H1 (cell line): ENCODE measurements around the gene RPS6KA5. TPM values are rescaled to one million over a fixed set of nuclear protein-coding genes. Genes with fewer than 3 reads are reported as not detected.

Source experiments
- CTCF ChIA-PET: fragments of 300-600 bp; sonication (Branson Sonifier 250); formaldehyde crosslinking; loops from one replicate; lab custom pipeline; 2021; ENCODE audit not compliant: partially characterized antibody; lab: Charles Lee
- POLR2A ChIA-PET: fragments of 300-600 bp; sonication (Branson Sonifier 250); formaldehyde crosslinking; loops from one replicate; lab custom pipeline; 2021; ENCODE audit warnings: inconsistent platforms; ENCODE audit not compliant: partially characterized antibody; lab: Charles Lee
- DNase-seq, 2 experiments: peaks; one replicate each; pipeline versions ENCODE4 v3.0.0 to v3.0.0-alpha.2; 2010 to 2022; ENCODE audit warnings: low spot score in 2 of 2, low read depth in 1 of 2, mixed read lengths in 1 of 2
- FAIRE-seq: peaks from 2 replicates; lab custom pipeline; 2011; peaks lifted over from hg19 to GRCh38; lab: Jason Lieb, UNC
- H2AFZ ChIP-seq: 2 replicates; pipeline ENCODE4 v1.8.1; 2012; ENCODE audit warnings: low read length, inconsistent platforms
- H2AK5ac ChIP-seq: 2 replicates; pipeline ENCODE4 v1.6.1; 2013; ENCODE audit warnings: low read depth, low read length
- H2BK120ac ChIP-seq: replicated peaks from 2 replicates; pipeline ENCODE3; 2013; ENCODE audit warnings: low read depth, low read length, inconsistent platforms
- H2BK12ac ChIP-seq: 2 replicates; pipeline ENCODE4 v1.6.1; 2013; ENCODE audit warnings: low read depth, low read length
- H2BK15ac ChIP-seq: 2 replicates; pipeline ENCODE4 v1.6.1; 2013; ENCODE audit warnings: low read length
- H2BK20ac ChIP-seq: 2 replicates; pipeline ENCODE4 v1.6.1; 2013; ENCODE audit warnings: low read length
- H2BK5ac ChIP-seq: 2 replicates; pipeline ENCODE4 v1.6.1; 2013; ENCODE audit warnings: low read depth, low read length
- H3K14ac ChIP-seq: 2 replicates; pipeline ENCODE4 v1.6.1; 2013; ENCODE audit warnings: inconsistent platforms; ENCODE audit not compliant: insufficient read length
- H3K18ac ChIP-seq: 2 replicates; pipeline ENCODE4 v1.6.1; 2013; ENCODE audit warnings: low read length; ENCODE audit errors: extremely low read depth
- H3K23ac ChIP-seq: 2 replicates; pipeline ENCODE4 v1.6.1; 2013; ENCODE audit warnings: inconsistent platforms; ENCODE audit not compliant: insufficient read length
- H3K23me2 ChIP-seq: 2 replicates; pipeline ENCODE4 v1.6.1; 2013; ENCODE audit warnings: low read depth, low read length
- H3K27ac ChIP-seq: 2 replicates; pipeline ENCODE4 v1.6.1; 2011; ENCODE audit warnings: low read depth, low read length, inconsistent platforms
- H3K27me3 ChIP-seq, 4 experiments: replicated peaks in 1 of 4; 1 replicate in 1 of 4; 2 replicates in 3 of 4; pipeline versions ENCODE4 v1.6.1 to v1.8.1; 2011 to 2013; ENCODE audit warnings: low read length in 3 of 4, mild to moderate bottlenecking in 3 of 4, inconsistent platforms in 2 of 4, mixed read lengths in 2 of 4, moderate library complexity in 1 of 4; ENCODE audit not compliant: control insufficient read depth in 3 of 4, insufficient read depth in 3 of 4; ENCODE audit errors: extremely low read depth in 1 of 4
- H3K36me3 ChIP-seq, 4 experiments: 2 replicates each; pipeline versions ENCODE4 v1.6.1 to v1.8.1; 2011 to 2013; ENCODE audit warnings: mild to moderate bottlenecking in 4 of 4, low read length in 3 of 4, moderate library complexity in 2 of 4, control low read depth in 1 of 4, inconsistent platforms in 1 of 4; ENCODE audit not compliant: insufficient read depth in 4 of 4, control insufficient read depth in 2 of 4
- H3K4ac ChIP-seq: replicated peaks from 2 replicates; pipeline ENCODE3; 2013; ENCODE audit warnings: low read length, low read depth, mixed read lengths, inconsistent platforms; ENCODE audit not compliant: insufficient read length
- H3K4me1 ChIP-seq, 4 experiments: replicated peaks in 1 of 4; 1 replicate in 1 of 4; 2 replicates in 3 of 4; pipeline versions ENCODE4 v1.6.1 to v1.8.1; 2011 to 2013; ENCODE audit warnings: low read length in 3 of 4, inconsistent platforms in 2 of 4, mixed read lengths in 1 of 4; ENCODE audit not compliant: insufficient read depth in 4 of 4, control insufficient read depth in 3 of 4
- H3K4me2 ChIP-seq, 2 experiments: 2 replicates each; pipeline versions ENCODE4 v1.6.1 to v1.8.1; 2011 to 2013; ENCODE audit warnings: low read depth in 2 of 2, low read length in 2 of 2, control low read depth in 1 of 2, inconsistent platforms in 1 of 2, mild to moderate bottlenecking in 1 of 2; ENCODE audit not compliant: insufficient read depth in 1 of 2
- H3K4me3 ChIP-seq, 4 experiments: fragments of 200-600, 300-600 bp in 1 of 4; sonication (generic), shearing (Covaris generic), sonication (Bioruptor Twin) in 1 of 4; 2 replicates each; pipeline versions ENCODE4 v1.5.1 to v1.8.1; 2011 to 2016; ENCODE audit warnings: low read length in 4 of 4, low read depth in 3 of 4, control low read depth in 2 of 4, inconsistent platforms in 2 of 4, mild to moderate bottlenecking in 2 of 4, mixed read lengths in 1 of 4, moderate library complexity in 1 of 4; ENCODE audit not compliant: insufficient read depth in 2 of 4; ENCODE audit errors: extremely low read depth in 1 of 4
- H3K56ac ChIP-seq: replicated peaks from 2 replicates; pipeline ENCODE3; 2013; ENCODE audit warnings: low read depth, mild to moderate bottlenecking, mixed read lengths, low read length, inconsistent platforms; ENCODE audit not compliant: insufficient read length
- H3K79me1 ChIP-seq: 2 replicates; pipeline ENCODE4 v1.6.1; 2013; ENCODE audit warnings: low read depth, low read length, control low read depth
- H3K79me2 ChIP-seq, 2 experiments: 2 replicates each; pipeline versions ENCODE4 v1.6.1 to v1.8.1; 2012 to 2013; ENCODE audit warnings: low read length in 2 of 2, mild to moderate bottlenecking in 2 of 2, inconsistent platforms in 1 of 2; ENCODE audit not compliant: insufficient read depth in 2 of 2, control insufficient read depth in 1 of 2
- H3K9ac ChIP-seq, 4 experiments: replicated peaks in 1 of 4; 1 replicate in 1 of 4; 2 replicates in 3 of 4; pipeline versions ENCODE4 v1.6.1 to v1.8.1; 2011 to 2013; ENCODE audit warnings: low read depth in 3 of 4, low read length in 3 of 4, control low read depth in 2 of 4, mild to moderate bottlenecking in 2 of 4, moderate library complexity in 2 of 4, inconsistent platforms in 1 of 4; ENCODE audit errors: extremely low read depth in 1 of 4
- H3K9me3 ChIP-seq, 2 experiments: 2 replicates each; pipeline versions ENCODE4 v1.6.1 to v1.8.1; 2012 to 2013; ENCODE audit warnings: mild to moderate bottlenecking in 2 of 2, moderate library complexity in 2 of 2, control low read depth in 1 of 2, inconsistent platforms in 1 of 2, low read depth in 1 of 2, low read length in 1 of 2, mixed read lengths in 1 of 2; ENCODE audit not compliant: insufficient read depth in 2 of 2
- H4K20me1 ChIP-seq, 2 experiments: replicated peaks in 1 of 2; 2 replicates each; pipeline versions ENCODE3 to v1.8.1; 2011 to 2013; ENCODE audit warnings: inconsistent platforms in 2 of 2, low read length in 2 of 2, mild to moderate bottlenecking in 1 of 2; ENCODE audit not compliant: insufficient read depth in 2 of 2, control insufficient read depth in 1 of 2
- H4K5ac ChIP-seq: 2 replicates; pipeline ENCODE4 v1.6.1; 2013; ENCODE audit warnings: low read length, low read depth, mixed read lengths, inconsistent platforms; ENCODE audit not compliant: insufficient read length
- H4K8ac ChIP-seq: 2 replicates; pipeline ENCODE4 v1.8.0; 2013; ENCODE audit warnings: mild to moderate bottlenecking, moderate library complexity, low read length, inconsistent platforms; ENCODE audit not compliant: insufficient read depth; ENCODE audit errors: extremely low read depth
- H4K91ac ChIP-seq: replicated peaks from 2 replicates; pipeline ENCODE3; 2013; ENCODE audit warnings: low read length, mixed read lengths, inconsistent platforms; ENCODE audit not compliant: insufficient read length
- NANOG ChIP-seq: IDR thresholded peaks from 2 replicates; pipeline ENCODE4 v1.6.1; 2011; ENCODE audit warnings: low read length, low read depth, mild to moderate bottlenecking, inconsistent platforms; ENCODE audit not compliant: insufficient read depth, poor library complexity, severe bottlenecking
- POU5F1 ChIP-seq: IDR thresholded peaks from 2 replicates; pipeline ENCODE4 v1.6.1; 2011; ENCODE audit warnings: low read depth, mild to moderate bottlenecking, low read length, moderate library complexity
- SIRT6 ChIP-seq: IDR thresholded peaks from one replicate; pipeline ENCODE4 v1.7.1; 2012; ENCODE audit warnings: low read length, inconsistent platforms
- USF2 ChIP-seq: IDR thresholded peaks from 2 replicates; pipeline ENCODE4 v1.6.1; 2011; ENCODE audit warnings: low read length, improper control_type of control experiment
- WGBS, 2 experiments: shearing (Covaris generic) in 1 of 2; methylation state at CpG; one replicate each; pipeline versions ENCODE4 v1.1.6 to v1.1.7; 2013 to 2015; ENCODE audit warnings: low lambda C conversion rate in 2 of 2, mixed read lengths in 2 of 2, inconsistent platforms in 1 of 2, low coverage in 1 of 2, missing lambda C conversion rate in 1 of 2; ENCODE audit not compliant: insufficient replicate concordance in 2 of 2, insufficient coverage in 1 of 2, insufficient read length in 1 of 2; ENCODE audit errors: extremely low coverage in 1 of 2, missing lambda C conversion rate in 1 of 2; 5-methylcytosine and 5-hydroxymethylcytosine counted together
- polyA plus RNA-seq, 7 experiments: library from polyadenylated mRNA; depleted of rRNA in 3 of 7; stranded (reverse) in 5 of 7; unstranded in 2 of 7; fragments of >200 nt in 5 of 7; fragments of 200-250 nt in 2 of 7; gene quantifications; 1 replicate in 5 of 7; 2 replicates in 1 of 7; 4 replicates in 1 of 7; pipeline versions ENCODE4 v1.2.1 to v1.2.3, GENCODE V29; 2011 to 2013; ENCODE audit warnings: missing spikeins in 2 of 7, mixed read lengths in 2 of 7
- total RNA-seq: library from RNA; stranded (reverse); fragmentation: NEBNext Ultra II Directional; extraction: Animal tissue kit (Norgen Biotek cat#: 25700); gene quantifications from 2 replicates; pipeline ENCODE4 v1.2.1, GENCODE V29; 2021

The RPS6KA5 gene
- total and polyA plus RNA-seq, 2 of the 8 experiments (the other 6 are each of a cell fraction or from before 2014, with no cell fraction given) = 0.85 to 3.1 TPM

GRCh38 chr14:90897022-90897421 lies 163.4 kb downstream of the RPS6KA5 start:
- H4K20me1 ChIP-seq = no peaks in the 10 kb centered on the region
- no peak overlapping the region for H2AK5ac ChIP-seq
- ChIA-PET CTCF (interaction anchor here (0.6 to 2.0 kb wide), 6 partner anchors 16 to 281 kb away, joined by 3 to 7 read pairs (median 4); no protein-coding TSS in a partner anchor), POLR2A (no interaction called here)
- H3K9me3 ChIP-seq = no peaks in the 10 kb centered on the region
- no peak overlapping the region for H3K14ac ChIP-seq
- no peaks in the 10 kb centered on the region for H3K79me2 ChIP-seq
- no peak overlapping the region for H3K23ac ChIP-seq
- FAIRE-seq = no peak
- no peak overlapping the region for H2AFZ ChIP-seq
- no peak overlapping the region for H3K4ac ChIP-seq
- no peak overlapping the region for H4K91ac ChIP-seq
- no peak overlapping the region for H4K5ac ChIP-seq
- H2BK15ac ChIP-seq = no peak overlapping the region
- no peak overlapping the region for H2BK120ac ChIP-seq
- no peak overlapping the region for H3K9ac ChIP-seq
- H2BK5ac ChIP-seq = no peak overlapping the region
- H2BK20ac ChIP-seq = no peak overlapping the region
- H3K4me3 ChIP-seq = no peak overlapping the region
- WGBS, 2 experiments = 93% methylated on average over 6 of the region's 6 CpGs; no CpG with 5 or more reads in 1 of the 2 experiments
- H4K8ac ChIP-seq = no peak overlapping the region
- no peak for DNase-seq
- no peak overlapping the region for H3K27ac ChIP-seq
- H2BK12ac ChIP-seq = no peak overlapping the region
- no peak overlapping the region for H3K4me2 ChIP-seq
- TF ChIP-seq NANOG (no peak), POU5F1 (no peak), USF2 (no peak), SIRT6 (no peak)
- H3K56ac ChIP-seq = no peak overlapping the region
- H3K79me1 ChIP-seq = no peaks in the 10 kb centered on the region
- H3K36me3 ChIP-seq = peaks cover 0 to 4% (median 0%) of the 10 kb centered on the region in 4 experiments; a peak in 2 of 8 replicates
- H3K27me3 ChIP-seq = no peaks in the 10 kb centered on the region
- H3K4me1 ChIP-seq = no peaks in the 10 kb centered on the region
- no peaks in the 10 kb centered on the region for H3K23me2 ChIP-seq
- no peak overlapping the region for H3K18ac ChIP-seq
